Activated CD8-positive, alpha-beta memory T cell treated with anti-CD3 and anti-CD28 coated beads, Interleukin-2, amount 50 U/mL, for 24 hours (primary cell): ENCODE measurements around the gene CAMK2D.

Experiments
- DNase-seq: peaks from one replicate; pipeline ENCODE4 v3.0.0-alpha.2; 2020; ENCODE audit errors: extremely low read depth

Gene CAMK2D

DNA sequence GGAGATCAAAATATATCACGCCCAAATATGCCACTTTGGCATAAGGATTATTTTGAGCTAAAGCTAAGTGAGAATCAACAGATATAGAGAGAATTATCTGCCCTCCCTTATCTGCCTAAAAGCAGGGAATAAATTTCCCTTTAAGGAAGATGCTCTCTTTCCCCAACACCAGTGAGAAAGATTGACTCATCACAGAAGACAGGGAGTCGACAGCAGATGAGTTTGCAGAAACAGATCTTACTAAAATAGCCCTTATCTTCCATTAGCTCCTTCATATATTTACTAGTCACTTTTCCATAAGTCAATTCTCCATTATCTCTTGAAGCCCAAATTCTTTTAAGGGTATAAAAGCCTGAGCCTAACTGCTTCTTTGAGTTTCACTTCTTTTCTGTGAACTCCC lies 156.6 kb downstream of the CAMK2D start:
- DNase-seq: no peak

- DNase-seq: no peak
These were observed 157.6 kb downstream of the CAMK2D start for GRCh38 chr4:113603911-113604310.

GRCh38 chr4:113602646-113603228 lies 158.8 kb downstream of the CAMK2D start:
- DNase-seq: no peak

DNA sequence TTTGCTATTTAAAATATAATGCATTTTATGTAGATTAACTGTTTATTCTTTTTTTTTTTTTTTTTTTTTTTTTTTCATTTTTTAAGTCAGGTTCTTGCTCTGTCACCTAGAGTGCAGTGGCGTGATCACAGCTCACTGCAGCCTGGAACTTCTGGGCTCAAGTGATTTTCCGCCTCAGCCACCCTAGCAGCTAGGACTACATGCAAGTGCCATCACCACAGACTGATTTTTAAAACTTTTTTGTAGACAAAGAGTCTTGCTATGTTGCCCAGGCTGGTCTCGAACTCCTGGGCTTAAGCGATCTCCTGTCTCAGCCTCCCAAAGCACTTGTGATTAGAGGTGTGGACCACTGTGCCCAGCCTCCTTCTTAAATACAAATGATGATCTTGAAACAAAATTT lies 159.9 kb downstream of the CAMK2D start:
- DNase-seq: no peak

DNA sequence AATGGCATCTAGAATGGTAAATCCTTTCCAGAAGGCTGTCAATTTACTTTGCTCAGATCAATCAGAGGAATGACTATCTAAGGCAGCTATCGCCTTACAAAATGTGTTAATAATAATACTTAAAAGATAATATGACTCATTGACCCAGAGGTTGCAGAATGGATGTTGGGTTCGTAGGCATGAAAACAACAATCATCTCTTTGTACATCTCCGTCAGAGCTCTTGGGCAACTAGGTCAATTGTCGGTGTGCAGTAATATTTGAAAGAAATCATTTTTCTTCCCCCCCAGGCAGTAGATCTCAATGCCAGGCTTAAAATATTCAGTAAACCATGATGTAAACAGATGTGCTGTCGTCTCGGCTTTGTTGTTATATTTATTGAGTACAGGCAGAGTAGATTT lies 165.1 kb downstream of the CAMK2D start:
- no peak for DNase-seq

DNA sequence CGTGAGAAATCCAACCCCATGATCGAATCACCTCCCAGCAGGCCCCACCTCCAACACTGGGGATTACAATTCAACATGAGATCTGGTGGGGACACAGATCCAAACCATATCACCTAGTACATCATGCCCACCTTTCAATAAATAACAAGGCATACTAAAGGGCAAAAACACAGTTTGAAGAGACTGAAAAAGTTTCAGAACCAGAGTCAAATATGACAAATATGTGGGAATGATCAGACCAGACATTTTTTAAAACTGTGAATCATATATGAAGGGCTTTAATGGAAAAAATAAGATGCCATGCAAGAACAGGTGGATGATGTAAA lies 167.3 kb downstream of the CAMK2D start:
- DNase-seq: no peak

GRCh38 chr4:113593400-113594230 lies 167.9 kb downstream of the CAMK2D start:
- no peak for DNase-seq

DNA sequence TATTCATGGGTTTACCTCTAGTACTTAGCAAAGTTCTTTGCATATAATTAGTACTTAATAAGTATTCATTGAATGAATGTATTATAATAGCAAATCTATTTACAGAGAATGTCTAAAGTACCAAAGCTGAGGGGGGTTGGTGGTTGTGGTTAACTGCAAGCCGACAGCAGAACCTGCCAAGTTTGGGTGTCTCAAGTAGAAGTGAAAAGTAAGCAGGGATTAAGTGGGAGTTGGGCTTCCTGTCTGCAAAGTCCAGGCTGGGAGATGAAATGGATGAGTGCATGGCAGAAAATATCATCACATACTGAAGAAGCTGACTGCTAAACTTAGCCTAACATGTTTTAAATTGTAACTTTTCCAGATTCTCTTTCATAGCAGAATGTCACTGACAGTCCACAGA lies 169.6 kb downstream of the CAMK2D start:
- DNase-seq: no peak

DNA sequence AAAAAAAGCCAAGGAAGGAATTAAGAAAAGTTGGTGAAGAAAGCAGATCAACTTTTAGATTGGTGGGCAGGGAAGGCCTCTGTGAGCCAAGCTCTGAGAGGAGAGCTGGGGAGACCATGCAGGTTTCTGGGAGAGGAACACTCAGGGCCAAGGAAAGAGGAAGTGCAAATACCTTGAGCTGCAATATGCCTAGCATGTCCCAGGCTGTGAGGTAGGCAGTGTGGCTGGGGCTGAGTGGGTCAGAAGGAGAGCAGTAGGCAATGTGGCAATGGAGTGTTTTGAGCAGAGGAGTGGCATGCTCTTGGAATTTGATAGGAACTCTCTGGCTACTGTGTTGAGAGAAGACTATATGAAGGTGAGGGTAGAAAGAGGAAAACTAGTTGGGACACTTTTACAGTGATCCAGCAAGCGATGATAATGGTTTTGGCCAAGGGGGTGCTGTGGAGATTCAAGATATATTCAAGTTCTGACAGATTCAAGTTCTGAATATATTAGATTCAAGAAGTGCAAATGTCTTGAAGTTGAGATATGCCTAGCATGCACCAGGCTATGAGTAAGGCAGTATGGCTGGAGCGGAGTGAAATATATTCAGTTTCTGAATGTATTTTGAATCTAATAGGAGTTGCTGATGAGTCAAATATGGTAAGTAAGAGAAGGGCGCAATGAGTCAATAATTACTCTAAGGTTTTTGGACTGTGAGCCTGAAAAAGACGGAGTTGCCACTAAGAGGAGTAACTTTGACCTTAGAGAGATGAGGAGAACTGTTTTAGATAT lies 172.5 kb downstream of the CAMK2D start:
- no peak for DNase-seq

DNA sequence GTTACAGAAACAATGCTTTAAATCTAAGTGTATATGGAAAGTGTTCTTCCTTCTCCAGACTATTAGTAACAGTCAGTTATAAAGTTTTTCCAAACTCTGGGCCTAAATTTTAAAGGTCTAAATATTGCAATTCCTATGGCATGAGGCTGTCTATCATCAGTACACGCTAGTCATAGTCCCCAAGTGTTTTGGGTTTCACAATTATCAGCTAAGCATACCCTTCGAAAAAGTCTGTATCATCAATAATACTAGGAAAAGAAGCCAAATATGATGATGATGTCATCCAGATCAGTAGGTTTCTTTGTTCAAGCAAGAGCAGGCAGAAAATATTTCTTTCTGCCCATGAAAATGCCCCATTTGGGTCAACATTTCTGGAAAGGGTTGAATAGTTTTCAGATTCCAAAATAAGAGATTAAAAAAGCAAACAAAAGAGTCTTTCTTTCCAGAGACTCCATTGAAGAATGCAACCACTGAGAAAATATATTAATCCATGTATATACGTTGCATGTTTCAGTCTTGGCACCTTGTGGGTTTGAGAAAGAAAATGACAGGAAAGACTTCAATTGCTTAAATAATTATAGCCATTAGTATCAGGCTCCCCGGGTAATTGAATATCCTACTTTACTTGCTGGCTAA lies 173.8 kb downstream of the CAMK2D start:
- no peak for DNase-seq

GRCh38 chr4:113587156-113587555 lies 174.4 kb downstream of the CAMK2D start:
- no peak for DNase-seq

DNA sequence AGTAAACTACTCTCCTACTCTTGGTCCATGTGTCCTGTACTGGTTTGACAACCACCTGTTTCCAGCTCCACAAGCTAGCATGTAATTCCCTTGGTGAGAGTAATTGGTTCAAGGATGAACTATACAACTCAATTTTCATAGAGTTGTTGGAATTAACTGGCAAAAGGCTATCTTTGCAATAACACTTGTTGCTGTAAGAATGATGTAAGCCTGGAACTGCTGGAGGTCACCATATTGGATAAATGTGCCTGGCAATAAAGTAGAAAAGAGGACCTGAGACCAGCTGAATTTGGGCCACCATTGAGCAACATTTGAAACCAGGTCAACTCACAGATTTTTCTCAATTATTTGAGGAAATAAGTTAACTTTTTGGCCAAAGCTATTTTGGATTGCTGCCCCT lies 175.5 kb downstream of the CAMK2D start:
- DNase-seq: no peak

- no peak for DNase-seq
These were observed 177.0 kb downstream of the CAMK2D start for GRCh38 chr4:113584407-113585150.

DNA sequence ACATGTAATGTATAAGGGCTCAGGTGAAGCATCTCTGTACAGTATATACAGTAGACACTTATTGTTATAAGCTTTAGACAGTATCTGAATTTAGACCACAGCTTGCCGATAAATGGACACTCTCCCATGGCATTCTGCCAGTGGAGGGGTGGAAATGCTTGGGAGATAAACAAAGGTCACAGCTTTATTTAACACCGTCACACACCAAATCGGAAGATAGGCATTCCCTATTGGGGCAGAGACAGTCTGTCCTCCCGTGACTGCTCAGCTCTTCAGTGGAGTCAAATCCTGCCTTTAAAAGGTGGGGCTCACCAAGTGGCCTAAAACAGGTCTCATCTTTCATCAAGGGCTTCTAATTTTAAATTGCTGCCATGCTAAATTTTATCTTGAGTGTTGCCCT lies 178.8 kb downstream of the CAMK2D start:
- no peak for DNase-seq

DNA sequence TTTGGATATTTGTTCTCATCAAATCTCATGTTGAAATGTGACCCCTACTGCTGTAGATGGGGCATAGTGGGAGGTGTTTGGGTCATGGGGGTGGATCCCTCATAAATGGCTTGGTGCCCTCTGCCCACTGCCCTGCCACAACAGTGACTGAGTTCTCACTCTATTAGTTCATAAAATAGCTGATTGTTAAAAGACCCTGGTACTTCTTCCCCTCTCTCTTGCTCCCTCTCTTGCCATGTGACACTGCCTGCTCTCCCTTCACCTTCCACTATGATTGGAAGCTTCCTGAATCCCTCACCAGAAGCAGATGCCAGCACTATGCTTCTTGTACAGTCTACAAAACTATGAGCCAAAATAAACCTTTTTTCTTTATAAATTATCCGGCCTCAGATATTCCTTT lies 182.2 kb downstream of the CAMK2D start:
- no peak for DNase-seq

DNA sequence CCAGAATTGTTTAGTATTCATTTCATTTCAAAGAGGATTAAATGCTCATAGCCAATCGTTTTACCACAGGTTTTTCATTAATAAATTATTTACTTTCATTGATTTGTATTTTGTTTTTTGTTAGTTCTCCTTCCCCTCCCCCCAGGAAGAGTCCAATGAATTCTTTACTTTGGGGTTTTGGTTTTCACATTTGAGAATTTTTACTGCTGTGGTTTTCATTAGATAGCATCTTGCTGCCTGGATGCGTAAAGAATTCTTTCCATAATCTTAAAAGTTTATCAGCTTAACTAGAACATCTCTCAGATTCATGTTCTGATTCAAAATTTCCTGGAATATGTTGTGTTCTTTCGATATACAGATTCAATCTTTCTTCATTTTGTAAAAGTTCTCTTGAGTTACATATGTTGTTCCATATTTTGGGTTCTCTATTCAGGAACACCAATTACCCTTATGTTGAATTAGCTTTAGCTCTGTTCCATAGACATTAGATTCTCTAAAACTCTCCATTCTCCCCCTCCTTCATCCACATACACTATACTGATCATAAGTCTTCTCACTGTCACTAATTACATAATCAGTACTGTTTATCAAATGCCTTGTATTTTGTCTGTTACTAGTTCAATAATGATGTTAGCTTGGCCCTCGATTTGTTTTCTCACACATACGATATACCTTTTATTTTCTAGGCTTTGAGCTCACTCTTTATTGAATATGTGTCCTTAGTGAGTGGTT lies 184.4 kb downstream of the CAMK2D start:
- DNase-seq: no peak

DNA sequence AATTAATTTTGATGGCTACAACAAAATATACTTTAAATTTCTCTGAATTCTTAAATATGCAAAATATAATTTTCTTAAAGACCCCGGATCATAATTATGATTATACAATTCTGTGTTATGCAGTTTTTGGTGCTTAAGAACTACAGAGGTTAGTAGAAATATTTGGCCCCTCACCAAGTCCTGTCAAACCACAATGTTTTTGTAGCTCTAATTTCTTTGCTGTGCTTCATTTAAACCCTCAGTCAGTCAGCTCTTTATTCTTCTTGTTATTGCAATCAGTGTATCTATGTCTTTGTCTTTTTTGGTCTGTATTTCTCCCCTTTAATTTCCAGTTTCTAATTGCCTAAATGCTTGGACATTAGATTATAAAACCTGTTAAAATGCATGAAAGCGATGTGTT lies 186.1 kb downstream of the CAMK2D start:
- DNase-seq: no peak

GRCh38 chr4:113574636-113575103 lies 186.9 kb downstream of the CAMK2D start:
- no peak for DNase-seq

GRCh38 chr4:113572620-113573019 lies 188.9 kb downstream of the CAMK2D start:
- no peak for DNase-seq

- DNase-seq: no peak
These were observed 195.3 kb downstream of the CAMK2D start for GRCh38 chr4:113566015-113566795.
